HEK293T (cell line): ENCODE measurements around the gene AFAP1L2.

Source experiments
- ARNT ChIP-seq: fragments of 450-650 bp; IDR thresholded peaks from 2 replicates; pipeline ENCODE4 v1.6.1; 2017; ENCODE audit warnings: mild to moderate bottlenecking
- BHLHE40 ChIP-seq: fragments of 450-650 bp; IDR thresholded peaks from 2 replicates; pipeline ENCODE4 v1.6.1; 2016; ENCODE audit warnings: mild to moderate bottlenecking, moderate library complexity, borderline replicate concordance
- HDGF ChIP-seq: fragments of 450-650 bp; IDR thresholded peaks from 2 replicates; pipeline ENCODE4 v1.6.1; 2017; ENCODE audit warnings: antibody characterized with exemption, borderline replicate concordance

- TF ChIP-seq BHLHE40 (no peak), ARNT (no peak), HDGF (no peak)
These were observed 24.2 kb downstream of the AFAP1L2 start for GRCh38 chr10:114380060-114380459.
